Type B pancreatic cell (in vitro differentiated cells): ENCODE data around the gene PRDM16. TPM values are rescaled to one million over a fixed set of nuclear protein-coding genes. Genes with fewer than 3 reads are reported as not detected.

ENCODE experiments used
- DNase-seq: peaks from one replicate; pipeline ENCODE4 v3.0.0; 2021; ENCODE audit warnings: mixed read lengths; ENCODE audit not compliant: unreplicated experiment; ENCODE audit errors: extremely low spot score
- H3K27ac Mint-ChIP-seq: 2 replicates; pipeline ENCODE4 v1.8.0; 2021; ENCODE audit warnings: mild to moderate bottlenecking, mixed read lengths
- H3K27me3 Mint-ChIP-seq: 2 replicates; pipeline ENCODE4 v1.8.0; 2021; ENCODE audit warnings: mixed read lengths
- H3K36me3 Mint-ChIP-seq: 2 replicates; pipeline ENCODE4 v1.8.0; 2021; ENCODE audit warnings: mixed read lengths
- H3K4me1 Mint-ChIP-seq: one replicate; pipeline ENCODE4 v1.8.0; 2021; ENCODE audit warnings: mixed read lengths; ENCODE audit not compliant: unreplicated experiment
- H3K4me3 Mint-ChIP-seq: 2 replicates; pipeline ENCODE4 v1.8.0; 2021; ENCODE audit warnings: mild to moderate bottlenecking, mixed read lengths
- H3K9me3 Mint-ChIP-seq: 2 replicates; pipeline ENCODE4 v1.8.0; 2021; ENCODE audit warnings: mixed read lengths
- total RNA-seq: library from RNA; stranded (reverse); gene quantifications from 2 replicates; pipeline ENCODE4 v1.2.1, GENCODE V29; 2021; ENCODE audit warnings: low replicate concordance
- TF ChIP-seq, protein P1 (sequence below): fragments of 200-600 bp; sonication (generic); conservative IDR thresholded peaks from 2 replicates; pipeline ENCODE4 v1.5.0; 2021; ENCODE audit warnings: antibody characterized with exemption, mild to moderate bottlenecking

The PRDM16 gene
- total RNA-seq, 1 donor from 2014 or later = 23.6 TPM

DNA sequence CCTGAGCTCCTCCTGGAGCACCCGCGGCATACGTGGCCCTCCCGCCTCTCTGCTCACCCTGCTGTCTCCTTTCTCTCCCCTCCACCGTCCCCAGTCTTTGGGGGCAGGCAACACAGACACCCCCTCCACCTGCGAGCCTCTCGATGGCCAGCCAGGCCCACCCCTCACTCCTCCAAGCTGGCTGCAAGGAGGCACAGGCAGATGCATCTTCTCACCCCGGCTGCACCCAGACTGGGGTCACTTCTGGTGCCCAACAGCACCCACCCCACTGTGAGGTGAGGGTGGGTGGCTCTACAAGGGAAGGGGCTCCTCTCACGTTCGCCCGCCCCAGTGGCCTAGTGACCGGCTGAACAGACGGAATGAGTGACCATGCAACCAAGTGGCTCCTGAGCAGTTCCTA is 277.5 kb downstream of the PRDM16 start:
- Mint-ChIP-seq H3K36me3 (peaks cover 7% of the 10 kb centered on the region), H3K27me3 (no peaks in the 10 kb centered on the region), H3K4me1 (no peaks in the 10 kb centered on the region), H3K9me3 (no peaks in the 10 kb centered on the region), H3K27ac (no peak overlapping the region), H3K4me3 (no peak overlapping the region)
- no peak for DNase-seq
- TF ChIP-seq, protein P1, sequence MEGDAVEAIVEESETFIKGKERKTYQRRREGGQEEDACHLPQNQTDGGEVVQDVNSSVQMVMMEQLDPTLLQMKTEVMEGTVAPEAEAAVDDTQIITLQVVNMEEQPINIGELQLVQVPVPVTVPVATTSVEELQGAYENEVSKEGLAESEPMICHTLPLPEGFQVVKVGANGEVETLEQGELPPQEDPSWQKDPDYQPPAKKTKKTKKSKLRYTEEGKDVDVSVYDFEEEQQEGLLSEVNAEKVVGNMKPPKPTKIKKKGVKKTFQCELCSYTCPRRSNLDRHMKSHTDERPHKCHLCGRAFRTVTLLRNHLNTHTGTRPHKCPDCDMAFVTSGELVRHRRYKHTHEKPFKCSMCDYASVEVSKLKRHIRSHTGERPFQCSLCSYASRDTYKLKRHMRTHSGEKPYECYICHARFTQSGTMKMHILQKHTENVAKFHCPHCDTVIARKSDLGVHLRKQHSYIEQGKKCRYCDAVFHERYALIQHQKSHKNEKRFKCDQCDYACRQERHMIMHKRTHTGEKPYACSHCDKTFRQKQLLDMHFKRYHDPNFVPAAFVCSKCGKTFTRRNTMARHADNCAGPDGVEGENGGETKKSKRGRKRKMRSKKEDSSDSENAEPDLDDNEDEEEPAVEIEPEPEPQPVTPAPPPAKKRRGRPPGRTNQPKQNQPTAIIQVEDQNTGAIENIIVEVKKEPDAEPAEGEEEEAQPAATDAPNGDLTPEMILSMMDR = no peak

- no peak overlapping the region for H3K4me3 Mint-ChIP-seq
- TF ChIP-seq, protein P1 = no peak
- peaks cover 2% of the 10 kb centered on the region for H3K27me3 Mint-ChIP-seq
- peaks cover 7% of the 10 kb centered on the region for H3K4me1 Mint-ChIP-seq
- DNase-seq = no peak
- no peak overlapping the region for H3K27ac Mint-ChIP-seq
- H3K36me3 Mint-ChIP-seq = peaks cover 7% of the 10 kb centered on the region
- H3K9me3 Mint-ChIP-seq = no peaks in the 10 kb centered on the region
Observed at GRCh38 chr1:3347257-3348020, 278.4 kb downstream of the PRDM16 start.

DNA sequence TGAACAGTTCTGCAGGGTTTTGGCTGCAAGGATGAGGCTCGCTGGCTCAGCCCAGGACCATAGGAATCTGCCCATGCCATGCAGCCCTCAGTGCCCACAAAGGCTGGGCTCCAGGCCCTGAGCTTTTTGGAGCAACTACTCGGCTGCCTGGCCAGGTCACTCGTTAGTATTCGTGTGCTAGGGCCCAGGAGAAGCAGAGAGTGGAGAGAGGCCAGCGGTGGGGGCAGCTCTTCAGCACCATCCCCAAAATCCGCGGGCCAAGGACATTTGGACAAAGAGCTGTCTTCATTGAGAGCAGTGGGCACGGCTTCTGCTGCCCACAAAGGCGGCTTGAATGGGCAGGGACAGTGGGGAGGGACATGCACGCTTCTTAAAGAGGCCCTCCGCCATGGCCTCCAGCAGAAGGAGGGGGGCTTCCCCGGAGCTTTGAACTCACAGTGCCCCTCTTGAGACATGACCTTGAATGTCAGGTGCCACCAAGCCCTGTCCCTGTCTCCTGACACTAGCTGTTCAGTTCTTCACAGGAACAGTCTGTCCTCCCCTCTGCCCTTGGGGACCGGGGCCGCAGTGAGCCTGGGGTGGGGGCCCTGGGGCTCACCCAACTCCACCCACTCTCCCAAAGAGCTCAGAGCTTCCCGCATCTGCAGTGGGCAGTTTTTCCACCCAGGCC is 279.3 kb downstream of the PRDM16 start:
- no peak overlapping the region for H3K27ac Mint-ChIP-seq
- no peak for DNase-seq
- no peak overlapping the region for H3K4me3 Mint-ChIP-seq
- peaks cover 7% of the 10 kb centered on the region for H3K36me3 Mint-ChIP-seq
- peaks cover 4% of the 10 kb centered on the region for H3K27me3 Mint-ChIP-seq
- no peaks in the 10 kb centered on the region for H3K9me3 Mint-ChIP-seq
- peaks cover 9% of the 10 kb centered on the region for H3K4me1 Mint-ChIP-seq
- TF ChIP-seq, protein P1 = no peak

- no peak for DNase-seq
- Mint-ChIP-seq H3K27ac (no peak overlapping the region), H3K4me1 (peaks cover 9% of the 10 kb centered on the region), H3K4me3 (no peak overlapping the region), H3K27me3 (peaks cover 4% of the 10 kb centered on the region), H3K36me3 (peaks cover 1% of the 10 kb centered on the region), H3K9me3 (no peaks in the 10 kb centered on the region)
- TF ChIP-seq, protein P1 = peak; percentile 57
Observed at GRCh38 chr1:3349161-3349967, 280.4 kb downstream of the PRDM16 start.

- Mint-ChIP-seq H3K36me3 (no peaks in the 10 kb centered on the region), H3K27ac (no peak overlapping the region), H3K4me1 (peaks cover 13% of the 10 kb centered on the region), H3K9me3 (no peaks in the 10 kb centered on the region), H3K27me3 (peaks cover 8% of the 10 kb centered on the region), H3K4me3 (no peak overlapping the region)
- DNase-seq = no peak
- TF ChIP-seq, protein P1 = no peak
Observed at GRCh38 chr1:3349968-3350299, 280.9 kb downstream of the PRDM16 start.
